Parathyroid adenoma (tissue), 2 donors: ENCODE results near the gene LSAMP.

Source experiments
- H2AFZ ChIP-seq: fragments of 300-600 bp; sonication (generic); one replicate; pipeline ENCODE4 v1.7.0; 2017; ENCODE audit warnings: antibody characterized with exemption, mild to moderate bottlenecking
- H3K27ac ChIP-seq: fragments of 300-600 bp; sonication (generic); one replicate; pipeline ENCODE4 v1.7.0; 2017
- H3K27me3 ChIP-seq: fragments of 300-600 bp; sonication (generic); one replicate; pipeline ENCODE4 v1.7.0; 2017; ENCODE audit warnings: low read length; ENCODE audit not compliant: control insufficient read depth, insufficient read depth
- H3K36me3 ChIP-seq: fragments of 300-600 bp; sonication (generic); one replicate; pipeline ENCODE4 v1.7.0; 2017; ENCODE audit warnings: low read length; ENCODE audit not compliant: control insufficient read depth, insufficient read depth
- H3K4me1 ChIP-seq: fragments of 300-600 bp; sonication (generic); one replicate; pipeline ENCODE4 v1.7.0; 2017; ENCODE audit warnings: control low read depth
- H3K4me2 ChIP-seq: fragments of 300-600 bp; sonication (generic); one replicate; pipeline ENCODE4 v1.7.0; 2017; ENCODE audit warnings: low read length
- H3K4me3 ChIP-seq: fragments of 300-600 bp; sonication (generic); one replicate; pipeline ENCODE4 v1.7.0; 2017; ENCODE audit warnings: low read depth, low read length
- H3K79me2 ChIP-seq: fragments of 300-600 bp; sonication (generic); one replicate; pipeline ENCODE4 v1.7.0; 2017; ENCODE audit warnings: control low read depth
- H3K9ac ChIP-seq: fragments of 300-600 bp; sonication (generic); one replicate; pipeline ENCODE4 v1.7.0; 2017; ENCODE audit warnings: mild to moderate bottlenecking
- H3K9me3 ChIP-seq: fragments of 300-600 bp; sonication (generic); one replicate; pipeline ENCODE4 v1.7.0; 2017; ENCODE audit warnings: low read length; ENCODE audit not compliant: control insufficient read depth
- TF ChIP-seq, protein P1 (sequence below): fragments of 300-600 bp; sonication (generic); IDR thresholded peaks from one replicate; pipeline ENCODE4 v1.7.0; 2017; ENCODE audit warnings: antibody characterized with exemption, mild to moderate bottlenecking
- donor health status: primary hyperparathyroidism.

Gene LSAMP

DNA sequence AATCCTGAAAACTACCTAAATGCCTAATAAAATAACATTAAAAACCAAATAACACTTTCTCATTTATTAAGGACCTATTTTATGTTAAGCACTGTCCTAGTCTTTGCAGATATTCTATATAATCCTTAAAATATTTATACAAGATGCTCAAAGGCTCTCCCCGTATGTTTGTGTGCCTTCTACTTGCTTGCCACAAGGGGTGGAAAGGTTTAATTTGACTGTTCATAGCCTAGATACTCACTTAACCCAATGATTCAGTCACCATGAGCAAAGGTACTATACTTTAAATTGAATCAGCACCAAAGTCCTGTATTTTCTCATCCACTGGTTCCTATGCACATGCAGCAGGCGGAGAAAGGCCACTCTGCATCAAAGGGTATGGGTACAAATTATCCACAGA is 32.0 kb downstream of the LSAMP start:
- Histone ChIP-seq H3K27me3 (no peaks in the 10 kb centered on the region), H3K27ac (no peak overlapping the region), H3K9me3 (no peaks in the 10 kb centered on the region), H2AFZ (no peak overlapping the region), H3K36me3 (no peaks in the 10 kb centered on the region), H3K4me3 (no peak overlapping the region), H3K4me1 (no peaks in the 10 kb centered on the region), H3K9ac (no peak overlapping the region), H3K79me2 (no peaks in the 10 kb centered on the region), H3K4me2 (no peak overlapping the region)
- TF ChIP-seq, protein P1, sequence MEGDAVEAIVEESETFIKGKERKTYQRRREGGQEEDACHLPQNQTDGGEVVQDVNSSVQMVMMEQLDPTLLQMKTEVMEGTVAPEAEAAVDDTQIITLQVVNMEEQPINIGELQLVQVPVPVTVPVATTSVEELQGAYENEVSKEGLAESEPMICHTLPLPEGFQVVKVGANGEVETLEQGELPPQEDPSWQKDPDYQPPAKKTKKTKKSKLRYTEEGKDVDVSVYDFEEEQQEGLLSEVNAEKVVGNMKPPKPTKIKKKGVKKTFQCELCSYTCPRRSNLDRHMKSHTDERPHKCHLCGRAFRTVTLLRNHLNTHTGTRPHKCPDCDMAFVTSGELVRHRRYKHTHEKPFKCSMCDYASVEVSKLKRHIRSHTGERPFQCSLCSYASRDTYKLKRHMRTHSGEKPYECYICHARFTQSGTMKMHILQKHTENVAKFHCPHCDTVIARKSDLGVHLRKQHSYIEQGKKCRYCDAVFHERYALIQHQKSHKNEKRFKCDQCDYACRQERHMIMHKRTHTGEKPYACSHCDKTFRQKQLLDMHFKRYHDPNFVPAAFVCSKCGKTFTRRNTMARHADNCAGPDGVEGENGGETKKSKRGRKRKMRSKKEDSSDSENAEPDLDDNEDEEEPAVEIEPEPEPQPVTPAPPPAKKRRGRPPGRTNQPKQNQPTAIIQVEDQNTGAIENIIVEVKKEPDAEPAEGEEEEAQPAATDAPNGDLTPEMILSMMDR: no peak

DNA sequence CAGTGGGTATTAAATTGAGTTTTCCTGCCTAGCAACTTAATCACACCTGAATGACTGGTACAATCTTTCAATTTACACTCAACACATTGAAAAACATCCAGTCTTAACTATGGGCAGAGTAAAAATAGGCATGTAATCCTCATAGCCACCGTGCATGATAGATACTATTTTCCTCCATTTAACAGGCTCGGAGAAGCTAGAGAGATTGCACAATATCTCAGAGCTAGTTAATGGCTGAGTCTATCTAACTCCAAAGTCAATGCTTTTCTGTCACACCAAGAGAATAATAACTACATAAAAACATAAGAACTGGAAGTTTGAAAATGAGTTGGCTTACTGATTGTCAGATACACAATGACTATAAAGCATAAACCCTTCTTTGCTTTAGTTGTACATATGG is 36.8 kb downstream of the LSAMP start:
- Histone ChIP-seq H3K4me1 (no peaks in the 10 kb centered on the region), H3K9ac (no peak overlapping the region), H3K36me3 (no peaks in the 10 kb centered on the region), H3K9me3 (no peaks in the 10 kb centered on the region), H3K79me2 (no peaks in the 10 kb centered on the region), H2AFZ (no peak overlapping the region), H3K27ac (no peak overlapping the region), H3K27me3 (no peaks in the 10 kb centered on the region), H3K4me3 (no peak overlapping the region), H3K4me2 (no peak overlapping the region)
- TF ChIP-seq, protein P1: no peak

DNA sequence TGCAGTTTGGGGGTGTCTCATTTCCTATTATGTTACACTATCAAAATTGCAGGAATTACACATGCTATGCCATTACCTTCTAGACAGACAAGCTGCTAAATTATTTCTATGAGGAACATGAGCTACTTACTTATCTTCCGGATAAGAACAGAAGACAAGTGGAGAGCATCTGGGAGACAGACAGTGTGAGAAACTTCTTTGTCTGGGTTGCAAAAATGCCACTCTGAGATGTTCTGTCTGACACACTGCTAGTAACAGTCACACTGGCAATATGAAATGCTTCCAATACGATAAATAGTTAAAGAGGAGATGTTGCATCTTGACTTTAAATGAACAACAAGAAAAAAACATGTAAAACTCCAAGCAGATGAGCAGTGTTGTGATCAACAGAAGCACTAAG is 40.1 kb downstream of the LSAMP start:
- H2AFZ ChIP-seq: no peak overlapping the region
- no peak overlapping the region for H3K9ac ChIP-seq
- H3K9me3 ChIP-seq: no peaks in the 10 kb centered on the region
- no peaks in the 10 kb centered on the region for H3K4me1 ChIP-seq
- H3K4me2 ChIP-seq: no peak overlapping the region
- H3K27ac ChIP-seq: no peak overlapping the region
- no peaks in the 10 kb centered on the region for H3K27me3 ChIP-seq
- TF ChIP-seq, protein P1: no peak
- no peak overlapping the region for H3K4me3 ChIP-seq
- H3K36me3 ChIP-seq: no peaks in the 10 kb centered on the region
- no peaks in the 10 kb centered on the region for H3K79me2 ChIP-seq

DNA sequence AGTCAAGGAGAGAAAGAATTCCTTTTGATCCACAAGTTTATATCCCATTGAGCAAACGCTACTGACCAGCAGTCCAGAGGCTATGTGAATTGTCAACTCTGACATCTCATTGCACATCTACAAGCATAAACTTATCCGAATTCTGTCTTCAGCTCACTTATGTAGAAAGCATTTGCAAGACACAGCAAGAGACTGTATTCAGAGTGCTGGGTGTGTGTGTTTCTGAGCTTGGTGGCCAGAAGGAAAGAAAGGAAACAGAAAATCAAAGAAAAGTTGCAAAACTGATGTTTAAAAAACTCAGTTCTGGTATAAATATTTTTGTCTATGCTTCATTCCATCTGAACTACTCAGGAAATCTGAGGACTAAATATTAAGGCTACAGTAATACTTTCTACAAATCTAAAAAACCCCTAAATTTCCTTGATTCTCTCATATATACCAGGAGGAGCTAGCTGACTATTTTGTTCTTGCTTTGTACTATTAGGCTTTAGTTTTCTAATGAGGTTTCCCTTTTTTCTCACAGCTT is 45.5 kb downstream of the LSAMP start:
- no peak overlapping the region for H3K4me3 ChIP-seq
- H3K9me3 ChIP-seq: no peaks in the 10 kb centered on the region
- no peak overlapping the region for H2AFZ ChIP-seq
- TF ChIP-seq, protein P1: no peak
- H3K4me2 ChIP-seq: no peak overlapping the region
- H3K4me1 ChIP-seq: no peaks in the 10 kb centered on the region
- H3K79me2 ChIP-seq: no peaks in the 10 kb centered on the region
- H3K27ac ChIP-seq: no peak overlapping the region
- H3K36me3 ChIP-seq: no peaks in the 10 kb centered on the region
- H3K9ac ChIP-seq: no peak overlapping the region
- H3K27me3 ChIP-seq: no peaks in the 10 kb centered on the region

DNA sequence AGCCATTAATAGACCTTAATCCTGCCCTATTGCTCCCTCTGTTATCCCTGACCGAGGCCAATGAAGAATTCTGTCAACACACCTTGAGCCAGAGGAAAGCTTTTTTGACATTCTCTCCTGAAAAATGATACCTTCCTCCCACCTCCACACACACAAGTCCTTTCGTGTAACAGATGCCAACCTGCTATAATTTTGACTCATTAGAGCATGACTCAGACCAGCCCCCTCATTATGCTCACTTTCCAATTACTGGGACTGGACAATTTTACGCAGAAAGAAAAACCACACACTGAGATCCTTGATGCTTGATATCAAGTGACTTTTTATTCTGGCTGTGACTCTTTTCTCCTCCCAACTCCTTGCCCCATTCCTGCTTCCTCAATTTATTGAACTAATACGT is 50.9 kb downstream of the LSAMP start:
- no peaks in the 10 kb centered on the region for H3K4me1 ChIP-seq
- H3K9ac ChIP-seq: no peak overlapping the region
- H3K4me2 ChIP-seq: no peak overlapping the region
- no peak overlapping the region for H3K4me3 ChIP-seq
- no peak overlapping the region for H2AFZ ChIP-seq
- no peaks in the 10 kb centered on the region for H3K9me3 ChIP-seq
- TF ChIP-seq, protein P1: no peak
- H3K79me2 ChIP-seq: no peaks in the 10 kb centered on the region
- no peaks in the 10 kb centered on the region for H3K36me3 ChIP-seq
- no peak overlapping the region for H3K27ac ChIP-seq
- no peaks in the 10 kb centered on the region for H3K27me3 ChIP-seq
